Muscle layer of colon (tissue), 2 donors: ENCODE data around the gene MYLK.

Experiments used
- H3K27ac ChIP-seq: one replicate; pipeline ENCODE4 v1.7.0; 2013; ENCODE audit warnings: low read depth, mild to moderate bottlenecking, low read length, moderate library complexity
- H3K27me3 ChIP-seq, 2 donors: one replicate each; pipeline ENCODE4 v1.7.0; 2013; ENCODE audit warnings: low read length in 2 of 2, mild to moderate bottlenecking in 2 of 2; ENCODE audit not compliant: insufficient read depth in 2 of 2, control insufficient read depth in 1 of 2
- H3K36me3 ChIP-seq: one replicate; pipeline ENCODE4 v1.7.0; 2013; ENCODE audit warnings: mild to moderate bottlenecking, low read length; ENCODE audit not compliant: insufficient read depth
- H3K4me1 ChIP-seq: one replicate; pipeline ENCODE4 v1.7.0; 2013; ENCODE audit warnings: mild to moderate bottlenecking, low read length; ENCODE audit not compliant: insufficient read depth
- H3K4me3 ChIP-seq, 2 donors: one replicate each; pipeline ENCODE4 v1.7.0; 2013; ENCODE audit warnings: low read length in 2 of 2, low read depth in 1 of 2, mild to moderate bottlenecking in 1 of 2, moderate library complexity in 1 of 2
- H3K9ac ChIP-seq: one replicate; pipeline ENCODE4 v1.7.0; 2013; ENCODE audit warnings: low read length
- H3K9me3 ChIP-seq: one replicate; pipeline ENCODE4 v1.7.0; 2013; ENCODE audit warnings: mild to moderate bottlenecking, low read length
- donor health status: abdominal sarcoma.
- donor health status: Adenocarcinoma of cecum.

The MYLK gene

DNA sequence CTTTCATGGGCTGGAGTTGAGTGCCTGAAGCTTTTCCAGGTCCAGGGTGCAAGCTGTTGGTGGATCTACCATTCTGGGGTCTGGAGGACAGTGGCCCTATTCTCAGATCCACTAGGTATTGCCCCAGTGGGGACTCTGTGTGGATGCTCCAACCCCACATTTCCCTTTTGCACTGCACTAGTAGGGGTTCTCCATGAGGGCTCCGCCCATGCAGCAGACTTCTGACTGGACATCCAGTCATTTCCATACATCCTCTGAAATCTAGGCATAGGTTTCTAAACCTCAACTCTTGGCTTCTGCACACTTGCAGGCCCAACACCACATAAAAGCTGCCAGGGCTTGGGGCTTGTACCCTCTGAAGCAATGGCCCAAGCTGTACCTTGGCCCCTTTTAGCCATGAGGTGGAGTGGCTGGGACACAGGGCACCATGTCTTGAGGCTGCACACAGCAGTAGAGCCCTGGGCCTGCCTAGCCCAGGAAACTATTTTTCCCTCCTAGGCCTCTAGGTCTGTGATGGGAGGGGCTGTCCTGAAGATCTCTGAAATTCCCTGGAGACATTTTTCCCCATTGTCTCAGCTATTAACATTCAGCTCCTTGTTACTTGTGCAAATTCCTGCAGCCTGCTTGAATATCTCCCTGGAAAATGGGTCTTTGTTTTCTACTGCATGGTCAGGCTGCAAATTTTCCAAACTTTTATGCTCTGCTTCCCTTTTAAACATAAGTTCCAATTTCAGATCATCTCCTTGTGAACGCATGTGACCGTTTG is 293.3 kb downstream of the MYLK start:
- Histone ChIP-seq H3K27me3 (no peaks in the 10 kb centered on the region), H3K36me3 (no peaks in the 10 kb centered on the region), H3K9ac (no peak overlapping the region), H3K27ac (no peak overlapping the region), H3K4me3 (no peak overlapping the region), H3K4me1 (peaks cover 4% of the 10 kb centered on the region), H3K9me3 (no peaks in the 10 kb centered on the region)

DNA sequence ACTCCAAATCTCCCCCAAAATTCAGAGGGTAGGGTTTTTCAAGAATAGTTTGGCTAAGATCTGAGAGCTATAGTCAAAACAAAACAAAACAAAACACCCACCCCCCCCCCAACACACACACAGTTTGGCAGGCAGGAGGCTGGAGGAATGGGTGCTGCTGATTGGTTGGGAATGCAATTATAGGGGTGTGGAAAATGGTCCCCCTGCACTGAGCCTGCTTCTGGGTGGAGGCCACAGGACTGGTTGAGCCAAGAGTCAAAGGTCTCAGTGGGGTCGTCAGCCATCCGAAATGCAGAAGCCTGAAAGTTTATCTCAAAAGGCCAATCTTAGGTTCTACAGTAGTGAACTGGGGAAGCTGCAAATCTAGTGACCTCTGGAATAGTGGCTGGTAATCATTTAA is 296.7 kb downstream of the MYLK start:
- no peak overlapping the region for H3K27ac ChIP-seq
- H3K27me3 ChIP-seq = no peaks in the 10 kb centered on the region
- H3K4me3 ChIP-seq = no peak overlapping the region

DNA sequence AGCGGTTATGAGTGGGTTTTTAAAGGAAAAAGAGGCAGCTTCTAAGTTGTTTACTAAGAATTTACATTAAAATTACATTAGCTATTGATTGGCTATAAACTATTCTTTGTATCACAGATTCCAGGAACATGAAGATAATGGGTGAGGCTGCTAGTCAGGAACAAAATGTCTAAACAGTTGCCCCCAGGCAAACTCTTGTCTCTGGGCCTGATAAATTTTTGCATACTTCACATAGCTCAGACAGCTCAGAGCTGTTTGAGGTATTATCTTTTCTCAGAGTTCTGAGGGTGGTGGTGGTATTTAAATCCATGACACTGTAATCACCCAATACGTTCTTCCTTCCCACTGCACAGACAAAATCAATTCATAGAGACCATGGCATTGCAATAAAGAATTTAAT is 297.2 kb downstream of the MYLK start:
- Histone ChIP-seq H3K27ac (no peak overlapping the region), H3K27me3 (no peaks in the 10 kb centered on the region), H3K9me3 (no peaks in the 10 kb centered on the region), H3K4me3 (no peak overlapping the region), H3K9ac (no peak overlapping the region), H3K4me1 (peaks cover 9% of the 10 kb centered on the region), H3K36me3 (no peaks in the 10 kb centered on the region)

More for the DNA sequence above, 296.7 kb downstream of the MYLK start:
- Histone ChIP-seq H3K9ac (no peak overlapping the region), H3K36me3 (no peaks in the 10 kb centered on the region), H3K9me3 (no peaks in the 10 kb centered on the region), H3K4me1 (peaks cover 9% of the 10 kb centered on the region)

DNA sequence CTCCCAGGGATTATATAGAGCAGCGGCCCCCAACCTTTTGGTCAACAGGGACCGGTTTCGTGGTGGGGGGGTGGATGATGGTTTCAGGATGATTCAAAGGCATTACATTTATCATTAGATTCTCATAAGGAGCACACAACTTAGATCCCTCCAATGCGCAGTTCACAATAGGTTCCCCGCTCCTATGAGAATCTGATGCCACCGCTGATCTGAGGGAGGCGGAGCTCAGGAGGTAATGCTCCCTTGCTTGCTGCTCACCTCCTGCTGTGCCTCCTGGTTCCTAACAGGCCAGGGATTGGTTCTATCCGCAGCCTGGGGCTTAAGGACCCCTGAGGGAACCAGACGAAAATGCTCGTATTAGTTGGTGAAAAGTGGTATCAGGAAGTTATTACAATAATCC is 298.0 kb downstream of the MYLK start:
- H3K36me3 ChIP-seq = peaks cover 4% of the 10 kb centered on the region
- H3K4me3 ChIP-seq = peak overlapping the region; percentile 74 to 86
- H3K27ac ChIP-seq = peak overlapping the region; percentile 96

DNA sequence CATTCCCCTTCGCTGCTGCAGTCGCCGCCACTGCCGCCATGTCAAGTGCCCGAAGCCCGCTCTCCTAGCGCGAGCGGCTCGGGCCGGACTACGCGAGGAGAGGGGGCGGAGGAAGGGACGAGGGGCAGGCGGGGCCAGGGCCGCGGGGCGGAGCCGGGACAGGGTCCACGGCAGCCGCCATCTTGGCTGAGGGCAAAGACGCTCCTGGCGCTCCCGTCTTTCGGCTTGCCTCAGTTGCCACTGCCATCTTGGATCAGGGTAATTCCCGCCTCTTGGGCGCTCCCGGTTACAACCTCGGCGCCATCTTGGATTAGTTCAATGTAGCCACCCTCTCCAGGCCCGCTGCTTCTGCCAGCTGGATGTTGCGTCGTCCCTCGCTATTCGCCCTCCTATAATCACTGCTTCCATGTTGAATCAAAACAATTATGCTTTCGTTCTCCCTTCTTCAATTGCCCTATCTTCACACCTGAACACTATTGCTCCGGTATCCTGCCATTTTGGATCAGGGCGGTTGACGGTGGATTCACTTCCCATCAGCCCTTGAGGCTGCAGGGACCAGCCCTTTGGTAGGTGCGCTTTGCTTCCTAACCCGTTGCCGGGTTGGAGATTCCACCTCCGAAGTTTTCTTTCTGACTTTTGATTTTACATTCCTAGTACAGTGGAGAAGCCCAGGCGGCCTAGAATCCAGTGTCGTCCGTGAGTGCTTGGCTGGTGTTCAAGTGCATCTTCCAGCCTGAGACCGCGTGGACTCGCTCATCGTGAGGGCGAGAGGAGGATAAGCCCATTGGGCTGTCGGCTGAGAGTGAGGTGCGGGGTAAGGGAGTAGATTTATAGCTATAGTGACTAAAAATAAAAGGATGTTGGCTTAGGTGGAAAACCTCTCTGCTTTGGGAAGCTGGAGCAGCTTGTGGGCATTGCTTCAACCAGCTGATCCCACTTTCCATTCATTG is 298.9 kb downstream of the MYLK start, which contains the start of gene HACD2:
TSS of gene HACD2 (minus strand) at position 66 of the 950 bp plus-strand sequence. CDS start at position 40, 26 bp downstream.
- H3K36me3 ChIP-seq = peaks cover 8% of the 10 kb centered on the region
- H3K27me3 ChIP-seq = no peaks in the 10 kb centered on the region
- H3K4me3 ChIP-seq = peak within 1 kb of the TSS; percentile 86 to 93
- peak within 1 kb of the TSS; percentile 44 for H3K9ac ChIP-seq
- H3K4me1 ChIP-seq = peaks cover 9% of the 10 kb centered on the region
- peak within 1 kb of the TSS; percentile 96 for H3K27ac ChIP-seq
- H3K9me3 ChIP-seq = no peaks in the 10 kb centered on the region

More for the DNA sequence above, 298.0 kb downstream of the MYLK start:
- Histone ChIP-seq H3K4me1 (peaks cover 9% of the 10 kb centered on the region), H3K9me3 (no peaks in the 10 kb centered on the region), H3K9ac (no peak overlapping the region), H3K27me3 (no peaks in the 10 kb centered on the region)

DNA sequence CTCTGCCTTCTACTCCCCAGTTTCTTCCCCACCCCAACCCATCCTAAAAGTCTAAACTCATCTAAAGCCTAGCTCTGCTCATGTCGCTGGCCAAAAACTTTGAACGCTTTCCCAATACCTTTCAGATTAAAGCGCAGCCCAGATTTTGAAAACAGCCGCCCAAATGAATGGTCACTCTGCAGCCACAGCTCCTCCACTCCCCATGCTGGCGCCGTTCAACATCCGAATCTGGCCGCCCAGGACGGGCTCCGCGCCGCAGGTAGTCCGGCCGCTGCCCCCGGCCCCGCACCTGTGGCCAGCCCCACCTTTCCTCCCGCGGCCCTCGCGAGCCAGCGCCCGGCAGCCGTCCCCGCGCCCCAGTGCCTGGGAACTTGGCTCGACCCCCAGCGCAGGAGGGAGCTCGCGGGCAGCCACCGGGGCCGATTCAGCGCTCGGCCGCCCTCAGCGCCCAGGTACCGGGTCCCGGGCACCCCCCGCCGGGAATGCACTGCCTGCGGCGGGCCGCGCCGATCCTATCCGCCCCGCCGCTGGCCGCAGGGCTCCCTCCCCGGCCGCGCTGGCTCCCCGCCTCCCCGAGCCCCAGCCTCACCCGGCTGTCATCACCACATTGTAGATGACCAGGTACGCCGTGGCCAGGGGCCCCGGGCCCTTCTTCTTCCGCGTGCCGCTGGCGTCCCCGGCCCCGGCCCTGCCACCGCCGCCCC is 299.7 kb downstream of the MYLK start:
- Histone ChIP-seq H3K27me3 (no peaks in the 10 kb centered on the region), H3K9ac (no peak overlapping the region), H3K4me1 (peaks cover 9% of the 10 kb centered on the region), H3K27ac (peak overlapping the region; percentile 90), H3K4me3 (peak overlapping the region; percentile 86 to 93), H3K9me3 (no peaks in the 10 kb centered on the region), H3K36me3 (peaks cover 15% of the 10 kb centered on the region)

DNA sequence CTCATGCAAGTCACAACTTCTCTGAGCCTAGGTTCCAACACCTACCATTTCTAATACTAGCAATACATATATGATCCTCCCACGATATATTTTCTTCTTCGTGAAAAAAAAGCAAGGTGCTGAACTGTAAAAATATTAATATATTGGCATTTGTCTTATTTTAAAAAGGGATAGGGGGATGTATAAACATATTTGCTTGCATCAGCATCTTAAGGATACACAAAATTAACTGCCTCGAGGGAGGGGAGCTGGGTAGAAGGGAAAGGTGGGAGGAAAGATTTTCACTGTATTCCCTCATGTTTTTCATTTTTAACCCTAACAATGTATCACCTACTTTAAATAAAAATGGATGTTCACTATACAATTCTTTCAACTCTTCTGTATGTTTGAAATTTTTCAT is 300.6 kb downstream of the MYLK start:
- H3K9me3 ChIP-seq = no peaks in the 10 kb centered on the region
- H3K36me3 ChIP-seq = peaks cover 20% of the 10 kb centered on the region
- no peak overlapping the region for H3K9ac ChIP-seq
- no peaks in the 10 kb centered on the region for H3K27me3 ChIP-seq
- H3K27ac ChIP-seq = no peak overlapping the region
- H3K4me1 ChIP-seq = peaks cover 9% of the 10 kb centered on the region
- H3K4me3 ChIP-seq = no peak overlapping the region

DNA sequence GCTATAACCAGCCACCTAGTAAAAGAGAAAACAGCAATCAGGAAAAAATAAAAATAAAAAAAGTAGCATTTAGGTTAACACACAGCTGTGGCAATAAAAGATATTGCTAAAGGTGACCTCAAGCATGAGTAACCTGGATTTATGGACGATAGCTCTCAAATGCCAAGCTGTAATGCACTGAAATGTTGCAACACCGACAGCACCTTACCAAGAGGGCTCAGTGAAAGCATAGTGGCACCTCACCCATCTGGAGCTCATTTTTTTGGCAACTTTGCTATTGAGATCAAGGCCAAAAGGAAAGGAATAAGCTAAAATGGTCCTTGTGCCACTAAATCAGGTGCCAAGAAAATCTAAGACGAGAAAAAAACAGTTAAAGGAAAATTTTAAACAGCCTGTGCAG is 301.8 kb downstream of the MYLK start:
- no peaks in the 10 kb centered on the region for H3K9me3 ChIP-seq
- peaks cover 23% of the 10 kb centered on the region for H3K36me3 ChIP-seq
- no peaks in the 10 kb centered on the region for H3K27me3 ChIP-seq
- H3K27ac ChIP-seq = no peak overlapping the region
- H3K4me1 ChIP-seq = peaks cover 9% of the 10 kb centered on the region
- H3K4me3 ChIP-seq = no peak overlapping the region
- no peak overlapping the region for H3K9ac ChIP-seq

DNA sequence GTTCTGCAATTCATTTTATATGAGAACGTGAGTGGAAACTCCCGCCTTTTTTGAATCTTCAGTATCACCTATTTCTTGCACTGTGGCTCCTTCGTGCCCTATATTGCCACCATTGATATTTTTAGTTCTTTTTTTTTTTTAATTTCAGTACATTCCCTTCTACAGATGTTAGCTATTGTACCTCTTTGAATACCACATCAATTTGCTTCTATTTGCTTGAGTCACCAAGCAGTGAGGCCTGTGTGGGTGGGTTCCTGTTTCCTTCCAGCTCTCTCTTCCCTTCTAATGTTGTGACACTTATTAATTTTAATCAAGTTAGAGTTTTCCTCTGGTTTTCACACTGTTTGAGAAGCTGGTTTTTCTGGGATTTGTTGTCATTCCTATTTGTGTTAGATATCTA is 308.0 kb downstream of the MYLK start:
- Histone ChIP-seq H3K36me3 (peaks cover 19% of the 10 kb centered on the region), H3K9me3 (no peaks in the 10 kb centered on the region), H3K4me3 (no peak overlapping the region), H3K4me1 (no peaks in the 10 kb centered on the region), H3K27me3 (no peaks in the 10 kb centered on the region), H3K9ac (no peak overlapping the region), H3K27ac (no peak overlapping the region)

DNA sequence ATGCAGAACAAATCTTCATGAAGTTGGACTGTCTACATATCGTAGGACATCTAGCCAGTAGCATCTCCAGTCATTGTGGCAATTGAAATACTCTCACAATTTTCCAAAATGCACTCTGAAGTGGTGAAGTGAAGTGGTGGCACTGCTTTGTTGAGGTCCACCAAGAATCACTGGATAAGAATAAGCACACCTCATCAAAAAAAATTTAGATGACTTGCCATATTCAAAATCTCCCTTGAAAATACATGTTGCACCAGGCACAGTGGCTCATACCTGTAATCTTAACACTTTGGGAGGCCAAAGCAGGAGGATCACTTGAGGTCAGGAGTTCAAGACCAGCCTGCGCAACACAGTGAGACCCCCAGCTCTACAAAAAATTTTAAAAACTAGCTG is 312.2 kb downstream of the MYLK start:
- Histone ChIP-seq H3K4me3 (no peak overlapping the region), H3K36me3 (no peaks in the 10 kb centered on the region), H3K9ac (no peak overlapping the region), H3K27me3 (no peaks in the 10 kb centered on the region), H3K27ac (no peak overlapping the region), H3K9me3 (no peaks in the 10 kb centered on the region), H3K4me1 (no peaks in the 10 kb centered on the region)
